AG20443 (cell line): ENCODE data around the gene FAM219A.
"Not testable (repeated sequence)": the region's sequence is repeated elsewhere in the genome, so short reads cannot be mapped to it uniquely, and the experiment has no call there.

Experiments
- DNase-seq: peaks from one replicate; pipeline ENCODE4 v3.0.0; 2012; ENCODE audit warnings: low spot score, mixed read lengths

FAM219A gene

GRCh38 chr9:34484678-34485077 lies 26.3 kb upstream of the FAM219A start:
- no peak for DNase-seq

DNA sequence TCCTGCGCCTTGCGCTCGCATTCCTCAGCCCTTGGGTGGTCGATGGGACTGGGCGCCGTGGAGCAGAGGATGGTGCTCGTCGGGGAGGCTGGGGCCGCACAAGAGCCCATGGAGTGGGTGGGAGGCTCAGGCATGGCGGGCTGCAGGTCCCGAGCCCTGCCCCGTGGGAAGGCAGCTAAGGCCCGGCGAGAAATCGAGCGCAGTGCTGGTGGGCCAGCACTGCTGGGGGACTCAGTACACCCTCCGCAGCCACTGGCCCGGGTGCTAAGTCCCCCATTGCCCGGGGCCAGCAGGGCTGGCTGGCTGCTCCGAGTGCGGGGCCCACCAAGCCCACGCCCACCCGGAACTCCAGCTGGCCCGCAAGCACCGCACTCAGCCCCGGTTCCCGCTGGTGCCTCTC lies 24.4 kb upstream of the FAM219A start:
- DNase-seq = not testable (repeated sequence)

- not testable (repeated sequence) for DNase-seq
Observed at GRCh38 chr9:34481620-34482019, 23.2 kb upstream of the FAM219A start.

- DNase-seq = no peak
Observed at GRCh38 chr9:34479431-34479866, 21.1 kb upstream of the FAM219A start.

GRCh38 chr9:34477541-34477940 lies 19.2 kb upstream of the FAM219A start:
- DNase-seq = no peak

- DNase-seq = no peak
Observed at GRCh38 chr9:34475097-34475496, 16.7 kb upstream of the FAM219A start.

DNA sequence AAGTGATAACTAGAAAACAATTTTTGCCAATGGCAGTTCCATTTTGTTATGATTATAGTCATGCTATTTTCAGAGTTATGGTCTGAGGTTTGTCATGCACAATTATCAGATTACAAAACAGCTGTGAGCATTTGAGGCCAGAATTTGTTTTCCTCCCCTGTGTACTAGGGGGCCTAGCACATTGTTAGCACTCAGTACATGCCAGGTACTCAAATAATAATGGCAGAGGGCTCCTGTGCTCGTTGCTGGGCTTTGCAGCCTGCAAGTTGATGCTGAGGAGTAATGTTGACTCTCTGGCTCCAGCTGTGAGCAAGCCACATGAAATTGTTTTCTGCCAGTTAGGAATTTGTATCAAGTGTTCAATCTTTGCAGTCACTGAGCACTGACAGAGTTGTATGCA lies 7.1 kb upstream of the FAM219A start:
- DNase-seq = no peak

DNA sequence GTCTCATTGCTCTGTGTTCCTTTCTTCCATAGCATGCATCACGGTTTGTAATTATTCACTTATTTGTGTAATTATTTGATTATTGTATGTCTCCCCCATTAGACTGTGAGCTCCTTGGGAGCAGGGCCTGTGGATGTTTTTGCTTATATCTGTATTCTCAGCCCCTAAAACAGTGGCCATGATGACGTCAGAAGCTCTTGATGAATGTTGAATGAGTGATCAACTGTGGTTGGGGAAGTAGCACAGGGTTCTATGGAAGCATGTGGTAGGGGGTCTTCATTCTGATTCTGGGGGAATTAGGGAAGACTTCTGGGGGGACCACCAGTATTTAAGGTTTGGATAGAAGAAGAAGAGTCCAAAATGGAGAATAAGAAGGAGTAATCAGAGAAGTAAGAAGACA lies 6.2 kb upstream of the FAM219A start:
- no peak for DNase-seq

GRCh38 chr9:34463901-34464232 lies 5.5 kb upstream of the FAM219A start:
- DNase-seq = no peak

DNA sequence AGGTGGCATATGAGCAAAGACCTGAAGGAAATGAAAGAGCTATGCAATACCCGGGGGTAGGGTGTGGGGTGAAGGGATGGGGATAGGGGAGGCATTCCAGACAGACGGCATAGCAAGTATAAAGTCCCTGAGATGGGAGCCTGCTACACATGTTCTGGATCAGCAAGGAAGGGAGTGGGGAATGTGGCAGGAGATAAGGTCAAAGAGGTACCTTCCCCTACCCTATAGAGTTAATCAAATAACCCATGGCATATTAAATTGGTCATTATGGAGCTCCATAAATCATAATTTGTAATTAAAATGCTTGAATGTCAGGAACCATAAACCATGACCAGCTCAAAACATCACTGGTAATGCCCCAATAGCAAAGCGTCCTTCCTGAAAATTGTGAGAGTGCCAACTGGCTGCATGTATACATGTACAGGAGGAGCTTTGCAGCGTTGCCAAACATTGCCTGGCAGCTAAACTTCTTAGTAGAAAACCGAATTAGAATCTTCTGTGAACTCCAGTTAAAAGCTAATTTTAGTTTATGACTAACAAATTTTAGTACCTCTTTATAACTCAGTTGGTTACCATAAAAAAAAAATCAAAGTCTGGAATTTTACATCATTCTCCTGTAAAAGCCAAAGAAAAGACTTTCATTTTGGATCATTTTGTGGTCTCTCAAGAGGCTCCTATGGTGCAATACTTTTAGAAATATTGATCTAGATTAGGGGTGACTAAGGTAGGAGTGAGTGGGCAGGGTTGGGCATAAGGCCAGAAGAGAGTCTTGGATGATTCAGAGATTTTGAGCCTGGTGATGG lies 4.9 kb upstream of the FAM219A start:
- peak; percentile 60 for DNase-seq

DNA sequence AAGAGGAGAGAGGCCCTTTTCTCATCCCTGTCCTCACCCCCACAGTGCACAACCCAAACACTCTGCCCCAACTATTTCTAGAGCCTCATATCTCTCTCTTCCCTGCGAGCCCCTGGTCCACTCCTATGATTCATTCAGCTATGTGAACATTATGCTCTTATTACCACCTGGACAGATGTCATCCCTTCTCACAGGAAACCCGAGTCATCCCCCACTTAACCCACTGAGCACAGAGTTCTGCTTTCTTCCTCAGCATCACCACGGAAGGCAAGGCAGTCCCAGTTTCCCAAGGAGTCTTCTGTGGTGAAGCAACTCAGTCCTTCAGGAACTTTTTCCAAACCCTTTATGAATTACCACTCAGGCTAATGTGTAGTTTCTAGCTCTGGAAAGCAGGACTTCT lies 1.6 kb upstream of the FAM219A start:
- DNase-seq = no peak

DNA sequence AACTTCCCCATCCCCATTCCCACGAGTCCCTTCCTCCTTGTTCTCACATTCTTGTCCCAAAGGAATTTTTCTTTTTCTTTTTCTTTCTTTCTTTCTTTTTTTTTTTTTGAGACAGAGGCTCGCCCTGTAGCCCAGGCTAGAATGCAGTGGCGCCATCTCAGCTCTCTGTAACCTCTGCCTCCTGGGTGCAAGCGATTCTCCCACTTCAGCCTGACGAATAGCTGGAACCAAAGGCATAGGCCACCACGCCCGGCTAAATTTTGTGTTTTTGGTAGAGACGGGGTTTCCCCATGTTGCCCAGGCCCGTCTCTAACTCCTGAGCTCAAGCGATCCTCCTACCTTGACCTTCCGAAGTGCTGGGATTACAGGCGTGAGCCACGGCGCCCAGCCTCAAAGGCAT lies 986 bp upstream of the FAM219A start:
- DNase-seq = no peak

DNA sequence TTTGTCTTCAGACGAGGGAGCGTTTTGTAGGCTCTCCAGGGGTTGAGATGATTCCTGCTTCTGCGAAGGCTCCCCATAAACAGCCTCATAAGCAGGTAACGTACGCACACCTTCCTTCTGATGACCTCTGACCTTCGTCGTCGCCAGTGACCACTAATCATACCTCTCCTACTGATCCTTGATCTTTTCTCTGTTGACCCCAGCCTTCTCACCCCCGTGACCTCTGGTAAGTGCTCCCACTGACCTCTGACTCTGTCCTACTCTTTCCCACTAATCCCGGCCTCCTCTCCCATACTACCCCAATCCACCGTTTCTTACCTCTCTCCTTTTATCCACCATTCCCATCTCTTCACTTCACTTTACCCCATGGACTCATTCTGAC lies 580 bp upstream of the FAM219A start:
- DNase-seq = peak; percentile 13

- DNase-seq = peak; percentile 84
Observed at GRCh38 chr9:34457266-34458012, 931 bp downstream of the FAM219A start.

GRCh38 chr9:34456746-34457145 lies 1.6 kb downstream of the FAM219A start:
- DNase-seq = no peak

DNA sequence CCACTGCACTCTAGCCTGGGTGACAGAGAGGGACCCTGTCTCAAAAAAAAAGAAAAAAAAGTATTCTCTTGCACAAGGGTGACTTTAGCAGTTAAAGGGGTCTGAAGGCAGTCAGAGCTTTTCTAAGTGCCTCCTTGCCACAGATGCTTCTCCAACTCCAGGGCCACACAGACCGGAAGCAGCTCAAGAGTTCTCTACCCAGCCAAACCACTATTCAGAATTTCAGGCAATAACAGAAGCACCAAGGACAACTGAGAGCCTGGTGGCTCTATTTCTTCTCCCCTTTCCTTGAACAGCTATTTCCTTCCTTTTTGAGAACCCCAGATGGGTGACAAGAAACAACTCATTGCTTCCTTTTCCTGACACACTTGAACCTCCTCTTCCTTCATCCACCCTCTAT lies 2.2 kb downstream of the FAM219A start:
- DNase-seq = no peak

GRCh38 chr9:34454571-34455065 lies 3.8 kb downstream of the FAM219A start:
- peak; percentile 53 for DNase-seq

DNA sequence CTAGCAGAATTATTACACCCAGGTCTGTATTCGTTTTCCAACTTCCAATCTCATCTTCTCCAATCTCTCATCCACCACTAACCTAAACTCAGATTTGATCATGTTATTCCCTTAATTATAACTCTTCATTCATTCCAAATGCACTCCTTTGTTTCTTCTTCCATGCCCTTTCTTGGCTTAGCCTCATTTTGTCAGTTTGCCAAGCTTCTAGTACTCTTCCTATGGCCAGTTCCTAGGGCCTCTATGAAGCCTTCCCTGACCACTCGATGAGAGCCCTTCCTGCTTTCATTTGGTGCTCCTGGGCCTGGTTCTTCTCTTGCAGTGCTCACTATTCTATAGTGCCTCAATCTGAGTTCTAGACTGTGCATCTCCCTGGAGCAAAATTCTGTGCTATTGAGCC lies 5.8 kb downstream of the FAM219A start:
- no peak for DNase-seq

GRCh38 chr9:34451545-34451944 lies 6.8 kb downstream of the FAM219A start:
- DNase-seq = no peak

DNA sequence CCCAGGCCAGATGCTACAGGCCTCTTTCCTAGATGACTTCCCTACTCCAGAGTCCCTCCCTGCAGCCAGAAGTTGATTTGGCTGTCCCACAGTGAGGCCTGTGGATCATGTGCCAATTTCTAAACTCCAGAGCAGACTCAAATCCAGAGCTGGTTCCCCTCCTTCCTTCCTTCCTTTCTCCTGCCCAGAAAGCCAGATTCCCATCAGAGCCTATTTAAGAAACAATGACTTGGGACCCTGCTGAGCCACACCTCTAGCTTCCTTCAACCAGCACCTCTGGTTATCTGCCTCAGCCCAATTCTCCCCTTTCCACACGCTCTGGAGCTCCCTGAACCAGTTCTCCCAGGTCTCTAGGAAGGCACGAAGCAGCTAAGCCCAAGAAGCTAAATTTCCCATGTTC lies 7.2 kb downstream of the FAM219A start:
- no peak for DNase-seq

DNA sequence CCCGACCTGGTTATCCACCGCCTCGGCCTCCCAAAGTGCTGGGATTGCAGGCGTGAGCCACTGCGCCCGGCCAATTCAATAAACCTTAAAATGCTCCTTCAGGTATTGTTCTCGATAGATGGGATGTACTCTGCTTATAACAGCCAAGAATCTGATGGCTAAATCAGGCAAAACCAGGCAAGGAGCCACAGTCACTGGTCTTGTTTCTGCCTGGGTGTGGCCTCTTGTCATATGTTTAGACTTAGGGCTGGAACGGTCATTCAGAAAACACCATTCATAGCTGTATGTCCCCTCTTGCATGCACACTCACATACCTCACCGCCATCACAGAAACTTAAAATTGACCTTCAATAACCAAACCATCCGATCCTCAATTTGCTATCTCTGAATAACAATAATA lies 7.7 kb downstream of the FAM219A start:
- no peak for DNase-seq

- DNase-seq = no peak
Observed at GRCh38 chr9:34446951-34447350, 11.4 kb downstream of the FAM219A start.

DNA sequence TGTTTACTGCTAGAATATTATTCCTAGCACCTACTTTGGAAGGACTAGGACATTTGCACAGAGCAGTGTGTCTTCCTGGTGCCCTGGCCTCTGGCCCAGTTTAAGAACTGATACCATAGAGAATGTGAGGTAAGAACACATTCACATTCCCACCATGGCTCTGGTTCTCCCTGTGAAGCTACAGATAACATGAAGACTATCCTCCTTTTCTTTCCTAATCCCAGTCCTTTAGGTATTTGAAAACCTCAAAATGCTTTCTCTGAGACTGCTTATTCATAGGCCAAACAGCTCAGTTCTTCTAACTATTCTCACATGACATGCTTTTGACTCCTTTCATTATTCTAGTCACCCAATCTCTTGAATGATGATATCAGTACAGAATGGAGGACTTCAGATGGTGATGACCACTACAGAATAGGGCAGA lies 11.9 kb downstream of the FAM219A start:
- peak; percentile 32 for DNase-seq
